Testis (tissue), 2 donors: ENCODE results near the gene CDSN.

Experiments used
- POLR2A ChIP-seq: fragments of 450-650 bp; IDR thresholded peaks from one replicate; pipeline ENCODE4 v1.6.1; 2017; ENCODE audit warnings: antibody characterized with exemption, mild to moderate bottlenecking, moderate library complexity
- TF ChIP-seq, protein P1 (sequence below), 3 experiments: fragments of 450-650 bp in 2 of 3; fragments of 200-600 bp in 1 of 3; sonication (generic) in 1 of 3; IDR thresholded peaks; one replicate each; pipeline ENCODE4 v1.5.1; 2016 to 2019; ENCODE audit warnings: antibody characterized with exemption in 3 of 3, mild to moderate bottlenecking in 2 of 3, moderate library complexity in 1 of 3

GRCh38 chr6:31096656-31097055 is 23.6 kb downstream of the CDSN start:
- TF ChIP-seq, protein P1, sequence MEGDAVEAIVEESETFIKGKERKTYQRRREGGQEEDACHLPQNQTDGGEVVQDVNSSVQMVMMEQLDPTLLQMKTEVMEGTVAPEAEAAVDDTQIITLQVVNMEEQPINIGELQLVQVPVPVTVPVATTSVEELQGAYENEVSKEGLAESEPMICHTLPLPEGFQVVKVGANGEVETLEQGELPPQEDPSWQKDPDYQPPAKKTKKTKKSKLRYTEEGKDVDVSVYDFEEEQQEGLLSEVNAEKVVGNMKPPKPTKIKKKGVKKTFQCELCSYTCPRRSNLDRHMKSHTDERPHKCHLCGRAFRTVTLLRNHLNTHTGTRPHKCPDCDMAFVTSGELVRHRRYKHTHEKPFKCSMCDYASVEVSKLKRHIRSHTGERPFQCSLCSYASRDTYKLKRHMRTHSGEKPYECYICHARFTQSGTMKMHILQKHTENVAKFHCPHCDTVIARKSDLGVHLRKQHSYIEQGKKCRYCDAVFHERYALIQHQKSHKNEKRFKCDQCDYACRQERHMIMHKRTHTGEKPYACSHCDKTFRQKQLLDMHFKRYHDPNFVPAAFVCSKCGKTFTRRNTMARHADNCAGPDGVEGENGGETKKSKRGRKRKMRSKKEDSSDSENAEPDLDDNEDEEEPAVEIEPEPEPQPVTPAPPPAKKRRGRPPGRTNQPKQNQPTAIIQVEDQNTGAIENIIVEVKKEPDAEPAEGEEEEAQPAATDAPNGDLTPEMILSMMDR (IDR thresholded peaks at IDR 0.05): no peak
- TF ChIP-seq POLR2A: no peak
